HG02981 (cell line): ENCODE results near the gene GJB1.

Experiments
- ATAC-seq: cut with Tn5 transposase; IDR thresholded peaks from one replicate; pipeline ENCODE4 v1.9.1; 2021; ENCODE audit warnings: mild to moderate bottlenecking, moderate library complexity; ENCODE audit not compliant: unreplicated experiment

GJB1 gene

GRCh38 chrX:71214604-71215337 is 8.3 kb upstream of the GJB1 start:
- no peak for ATAC-seq

GRCh38 chrX:71215338-71215912 is 7.6 kb upstream of the GJB1 start:
- ATAC-seq, result no peak

- no peak for ATAC-seq
Measured at GRCh38 chrX:71216485-71216884, 6.5 kb upstream of the GJB1 start.

- no peak for ATAC-seq
Measured at GRCh38 chrX:71217298-71217697, 5.7 kb upstream of the GJB1 start.

GRCh38 chrX:71221145-71221544 is 1.9 kb upstream of the GJB1 start:
- no peak for ATAC-seq

GRCh38 chrX:71224098-71224708 is 1.2 kb downstream of the GJB1 start:
- no peak for ATAC-seq

- ATAC-seq, result no peak
Measured at GRCh38 chrX:71225009-71225408, 2.0 kb downstream of the GJB1 start.

GRCh38 chrX:71225676-71226075 is 2.7 kb downstream of the GJB1 start:
- no peak for ATAC-seq

- ATAC-seq, result no peak
Measured at GRCh38 chrX:71227370-71228062, 4.5 kb downstream of the GJB1 start.

GRCh38 chrX:71228063-71228642 is 5.1 kb downstream of the GJB1 start:
- no peak for ATAC-seq

GRCh38 chrX:71235482-71235881 is 12.5 kb downstream of the GJB1 start:
- ATAC-seq, result no peak

- no peak for ATAC-seq
Measured at GRCh38 chrX:71236836-71237235, 13.8 kb downstream of the GJB1 start.

- ATAC-seq, result no peak
Measured at GRCh38 chrX:71239781-71240180, 16.8 kb downstream of the GJB1 start.

GRCh38 chrX:71241301-71241700 is 18.3 kb downstream of the GJB1 start:
- no peak for ATAC-seq

- no peak for ATAC-seq
Measured at GRCh38 chrX:71244359-71245128, 21.5 kb downstream of the GJB1 start.

- no peak for ATAC-seq
Measured at GRCh38 chrX:71245159-71245558, 22.1 kb downstream of the GJB1 start.

GRCh38 chrX:71250841-71251240 is 27.8 kb downstream of the GJB1 start:
- ATAC-seq, result no peak

GRCh38 chrX:71251466-71251973 is 28.5 kb downstream of the GJB1 start:
- no peak for ATAC-seq

GRCh38 chrX:71252221-71252620 is 29.2 kb downstream of the GJB1 start:
- no peak for ATAC-seq
